Measurements from ENCODE around the gene DENND6B. TPM values are rescaled to one million over a fixed set of nuclear protein-coding genes. Genes with fewer than 3 reads are reported as not detected.

The DENND6B gene
- total and polyA plus RNA-seq, 2 donors (not counting 1 experiment from before 2014, with no cell fraction given): 2.8 to 10.3 TPM

GRCh38 chr22:50338860-50339462, 12.1 kb upstream of the DENND6B start:
- 96% methylated on average over 4 of the region's 4 CpGs for WGBS (ENCODE audit: insufficient coverage)

More at GRCh38 chr22:50338860-50339462, 12.1 kb upstream of the DENND6B start:
- Mint-ChIP-seq H3K27me3 (no peaks in the 10 kb centered on the region), H3K4me1 (peaks cover 18% of the 10 kb centered on the region), H3K4me3 (no peak overlapping the region), H3K9me3 (ENCODE audit: insufficient read depth) (no peaks in the 10 kb centered on the region), H3K27ac (no peak overlapping the region)
- Histone ChIP-seq H2AFZ (ENCODE audit: insufficient read depth, low read depth, low read length, poor library complexity, severe bottlenecking) (no peak overlapping the region), H3K4me3 (ENCODE audit: control extremely low read depth in 1 of 5, extremely low read depth in 1 of 5, insufficient read depth in 1 of 5, low read depth in 2 of 5, low read length in 4 of 5) (no peak overlapping the region), H3K4me2 (replicated peaks; ENCODE audit: low read depth, low read length, poor library complexity, severe bottlenecking) (no peak overlapping the region), H4K20me1 (ENCODE audit: control insufficient read depth, insufficient read depth, low read length, poor library complexity, severe bottlenecking) (no peaks in the 10 kb centered on the region), H3K27me3 (replicated peaks in 1 of 4; ENCODE audit: control extremely low read depth in 1 of 4, control insufficient read depth in 3 of 4, insufficient read depth in 4 of 4, low read length in 3 of 4) (no peaks in the 10 kb centered on the region), H3K4me1 (ENCODE audit: control insufficient read depth in 2 of 2, insufficient read depth in 2 of 2, low read length in 2 of 2) (peaks cover 9 to 24% of the 10 kb centered on the region in 2 donors), H3K36me3 (replicated peaks in 1 of 2; ENCODE audit: control extremely low read depth in 1 of 2, control insufficient read depth in 1 of 2, extremely low read depth in 1 of 2, insufficient read depth in 2 of 2, low read length in 1 of 2) (no peaks in the 10 kb centered on the region), H3K79me2 (ENCODE audit: control insufficient read depth, insufficient read depth, low read length) (peaks cover 20% of the 10 kb centered on the region), H3K9me3 (ENCODE audit: control extremely low read depth in 1 of 3, control insufficient read depth in 2 of 3, insufficient read depth in 1 of 3, low read length in 2 of 3) (no peaks in the 10 kb centered on the region), H3K27ac (ENCODE audit: low read length in 2 of 2) (no peak overlapping the region), H3K9ac (ENCODE audit: low read length) (no peak overlapping the region)
- CTCF ChIA-PET: no interaction called here
- no peak for ATAC-seq (ENCODE audit: low read depth)
- intact Hi-C loops (cut with micrococcal nuclease): no loop called here
- POLR2A ChIA-PET: no interaction called here
- DNase-seq: no peak
- TF ChIP-seq EZH2 (IDR thresholded peaks at IDR 0.05; ENCODE audit: borderline replicate concordance, insufficient read depth, low read depth, low read length, poor library complexity, severe bottlenecking) (no peak), CTCF (IDR thresholded peaks at IDR 0.05) (no peak)
